DMS153 treated with DMSO at 0.1 percent for 48 hours (cell line): ENCODE results near the gene DBP.
"Not testable (repeated sequence)": the region's sequence is repeated elsewhere in the genome, so short reads cannot be mapped to it uniquely, and the experiment has no call there.

Experiments
- DNase-seq: peaks from one replicate; lab custom pipeline; 2025; ENCODE audit not compliant: unreplicated experiment; lab: John Stamatoyannopoulos, UW

The DBP gene

DNA sequence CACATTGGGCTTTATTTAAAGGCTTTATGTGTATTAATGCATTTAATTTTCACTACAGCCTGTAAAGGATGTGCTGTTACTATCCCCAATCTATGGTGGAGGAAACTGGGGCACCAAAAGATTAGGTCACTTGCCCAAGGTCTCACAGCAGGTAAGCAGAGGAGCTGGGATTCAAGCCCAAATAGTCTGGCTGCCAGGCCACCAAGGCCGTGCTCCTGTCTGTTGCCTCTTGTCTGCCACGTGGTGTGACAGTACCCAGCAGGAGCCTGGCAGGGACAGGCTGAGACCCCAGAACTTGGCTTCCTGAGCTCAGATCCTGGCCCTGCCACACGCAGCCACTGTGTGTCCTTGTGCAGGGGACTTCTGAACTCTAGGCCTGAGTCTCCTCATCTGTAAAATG, 31.2 kb upstream of the DBP start:
- no peak for DNase-seq

DNA sequence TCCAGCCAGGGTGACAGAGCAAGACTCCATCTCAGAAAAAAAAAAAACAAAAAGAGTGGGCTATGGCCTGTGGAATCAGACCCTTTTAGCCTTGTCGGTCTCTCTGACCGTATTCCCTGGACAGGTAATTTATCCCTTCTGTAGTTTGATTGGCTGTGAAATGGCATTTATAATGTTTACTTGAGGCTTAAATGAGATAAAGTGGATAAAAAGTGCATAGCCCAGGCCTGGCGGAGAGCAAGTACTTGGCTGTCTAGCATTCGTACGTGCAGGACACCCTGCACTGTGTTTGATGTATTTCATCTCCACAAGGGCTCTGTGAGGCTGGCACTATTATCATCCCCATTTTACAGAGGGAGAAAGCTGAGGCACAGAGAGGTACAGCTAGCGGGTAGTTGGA, 28.6 kb upstream of the DBP start:
- no peak for DNase-seq

DNA sequence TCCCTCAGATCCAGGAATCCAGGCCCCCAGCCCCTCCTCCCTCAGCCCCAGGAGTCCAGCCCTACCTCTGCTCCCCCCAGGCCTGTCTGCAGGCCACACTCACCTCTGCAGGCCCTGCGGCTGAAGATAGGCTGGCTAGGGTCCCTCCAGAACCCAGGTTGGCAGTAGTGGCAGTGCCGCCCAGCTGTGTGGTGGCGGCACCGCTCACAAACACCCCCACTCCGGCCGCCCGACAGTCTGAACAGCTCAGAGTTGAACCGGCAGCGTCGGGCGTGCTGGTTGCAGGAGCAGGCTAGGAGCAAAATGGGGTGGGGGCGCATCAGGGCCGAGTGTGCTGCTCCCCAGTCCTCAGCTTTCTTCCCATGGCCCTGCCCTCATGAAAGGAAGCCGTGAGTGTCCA, 27.3 kb upstream of the DBP start:
- DNase-seq: no peak

DNA sequence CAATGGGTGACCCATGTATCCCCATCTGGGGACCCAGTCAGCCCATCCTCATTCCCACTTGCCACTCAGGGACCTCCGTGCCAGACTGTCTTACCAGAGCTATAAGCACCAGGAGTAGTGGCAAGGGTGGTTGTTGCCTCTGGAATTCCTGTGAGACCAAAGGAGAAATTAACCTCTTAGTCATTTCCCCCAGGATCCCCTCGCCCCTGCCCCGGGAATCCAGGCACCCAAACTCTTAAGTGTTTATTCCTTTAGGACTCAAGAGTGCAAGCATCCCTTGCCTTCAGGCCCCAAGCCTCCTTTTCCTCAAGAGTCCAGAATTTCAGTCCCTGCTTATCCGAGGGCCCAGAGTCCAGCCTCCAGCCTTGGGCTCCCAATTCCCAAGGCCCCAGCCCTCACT, 26.5 kb upstream of the DBP start:
- no peak for DNase-seq

DNA sequence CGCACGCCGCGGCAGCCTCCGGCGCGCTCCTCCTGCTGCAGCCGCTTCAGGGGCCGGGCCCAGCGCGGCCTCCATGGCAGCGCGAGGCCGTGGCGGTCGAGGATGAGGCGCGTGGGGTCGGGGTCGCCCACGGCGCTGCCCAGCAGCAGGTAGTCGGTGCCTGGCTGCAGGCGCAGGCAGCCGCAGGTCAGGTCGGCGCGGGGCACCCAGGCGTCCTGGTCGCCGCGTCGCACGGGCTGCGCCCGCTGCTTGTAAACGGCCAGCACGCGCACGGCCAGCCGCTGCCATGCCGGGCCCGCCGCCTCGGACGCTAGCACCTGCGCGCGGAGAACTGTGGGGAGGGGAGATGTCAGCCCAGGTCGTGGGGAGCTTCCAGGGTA, 24.5 kb upstream of the DBP start:
- DNase-seq: no peak

DNA sequence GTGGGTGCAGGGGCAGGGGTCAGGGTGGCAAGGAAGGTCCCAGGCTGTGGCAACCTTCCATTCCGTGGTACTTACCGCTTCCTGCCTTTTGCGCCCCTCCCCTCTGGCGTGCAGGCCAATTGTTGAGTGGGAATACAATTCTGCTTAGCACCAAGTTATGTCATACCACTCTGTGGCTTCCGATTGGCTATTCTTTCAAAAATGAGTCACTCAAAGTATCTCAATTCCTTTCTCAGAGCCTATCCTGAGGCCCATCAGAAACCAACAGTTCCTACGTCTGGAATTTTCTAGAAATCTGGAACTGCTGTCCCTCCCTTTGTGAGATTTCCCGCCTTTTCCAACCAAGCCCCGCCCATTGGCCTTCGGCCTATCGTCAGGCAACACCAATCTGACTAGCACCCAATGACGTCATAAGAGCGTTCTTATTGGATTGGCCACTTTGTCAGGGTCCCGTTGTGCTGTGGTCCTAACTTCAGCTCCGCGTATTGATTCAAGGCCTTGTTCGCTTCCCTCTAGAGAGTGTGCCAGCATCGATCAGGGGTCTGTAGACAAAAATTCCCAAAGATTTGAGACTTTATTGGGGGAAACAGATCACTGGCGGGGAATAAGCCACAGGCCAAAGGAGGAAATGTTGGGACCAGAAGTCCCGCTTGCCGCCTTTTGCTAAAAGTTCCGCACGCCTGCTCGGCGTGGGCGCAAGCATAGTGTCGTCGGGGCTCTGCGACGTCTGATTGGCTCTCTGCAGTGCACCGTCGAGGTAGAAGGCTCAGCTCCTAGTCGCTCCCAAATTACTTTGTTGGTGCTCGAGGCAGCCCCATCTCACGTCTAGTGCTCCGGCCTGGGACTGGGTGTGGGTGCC, 23.9 kb upstream of the DBP start:
- peak; percentile 95 for DNase-seq

DNA sequence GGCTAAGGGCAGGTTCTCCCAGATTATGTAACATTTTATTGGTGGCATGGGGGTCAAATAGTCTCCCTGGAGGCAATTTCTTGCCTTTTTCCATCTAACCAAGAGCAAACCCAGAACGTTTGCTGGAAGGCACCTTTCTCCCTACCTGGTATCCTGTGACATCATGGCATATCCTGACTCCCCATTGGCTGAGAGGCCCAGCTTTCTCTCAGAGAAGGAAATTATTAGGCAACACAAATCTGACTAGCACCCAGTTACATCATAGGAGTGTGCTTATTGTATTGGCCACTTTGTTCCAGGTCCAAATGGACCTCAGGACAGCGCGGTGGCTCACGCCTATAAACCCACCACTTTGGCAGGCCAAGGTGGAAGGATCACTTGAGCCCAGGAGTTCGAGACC, 22.6 kb upstream of the DBP start:
- peak; percentile 4 for DNase-seq

DNA sequence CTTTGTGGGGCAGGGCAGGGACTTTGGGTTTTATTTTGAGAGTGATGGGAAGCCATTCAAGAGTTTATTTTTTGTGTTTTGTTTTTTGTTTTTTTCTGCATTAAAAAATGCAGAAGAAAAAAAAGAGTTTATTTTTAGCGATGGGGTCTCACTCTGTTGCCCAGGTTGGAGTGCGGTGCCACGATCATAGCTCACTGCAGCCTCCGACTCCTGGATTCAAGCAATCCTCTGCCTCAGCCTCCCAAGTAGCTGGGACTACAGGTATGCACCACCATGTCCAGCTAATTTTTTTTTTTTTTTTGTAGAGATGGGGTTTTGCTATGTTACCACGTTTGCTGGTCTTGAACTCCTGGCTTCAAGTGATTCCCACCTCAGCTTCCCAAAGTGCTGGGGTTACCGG, 21.3 kb upstream of the DBP start:
- DNase-seq: no peak

DNA sequence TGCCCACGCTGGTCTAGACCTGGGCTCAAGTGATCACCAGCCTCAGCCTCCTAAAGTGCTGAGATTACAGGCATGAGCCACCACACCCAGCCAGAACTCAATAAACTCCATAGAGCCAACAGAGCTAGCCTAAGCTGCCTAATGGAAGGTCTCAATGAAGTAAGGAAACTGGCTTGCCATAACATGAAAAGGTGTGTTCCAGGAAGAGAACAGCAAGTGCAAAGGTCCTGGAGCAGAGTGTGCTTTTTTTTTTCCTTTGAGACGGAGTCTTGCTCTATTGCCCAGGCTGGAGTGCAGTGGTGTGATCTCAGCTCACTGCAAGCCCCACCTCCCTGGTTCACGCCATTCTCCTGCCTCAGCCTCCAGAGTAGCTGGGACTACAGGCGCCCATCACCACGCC, 20.6 kb upstream of the DBP start:
- DNase-seq: not testable (repeated sequence)

DNA sequence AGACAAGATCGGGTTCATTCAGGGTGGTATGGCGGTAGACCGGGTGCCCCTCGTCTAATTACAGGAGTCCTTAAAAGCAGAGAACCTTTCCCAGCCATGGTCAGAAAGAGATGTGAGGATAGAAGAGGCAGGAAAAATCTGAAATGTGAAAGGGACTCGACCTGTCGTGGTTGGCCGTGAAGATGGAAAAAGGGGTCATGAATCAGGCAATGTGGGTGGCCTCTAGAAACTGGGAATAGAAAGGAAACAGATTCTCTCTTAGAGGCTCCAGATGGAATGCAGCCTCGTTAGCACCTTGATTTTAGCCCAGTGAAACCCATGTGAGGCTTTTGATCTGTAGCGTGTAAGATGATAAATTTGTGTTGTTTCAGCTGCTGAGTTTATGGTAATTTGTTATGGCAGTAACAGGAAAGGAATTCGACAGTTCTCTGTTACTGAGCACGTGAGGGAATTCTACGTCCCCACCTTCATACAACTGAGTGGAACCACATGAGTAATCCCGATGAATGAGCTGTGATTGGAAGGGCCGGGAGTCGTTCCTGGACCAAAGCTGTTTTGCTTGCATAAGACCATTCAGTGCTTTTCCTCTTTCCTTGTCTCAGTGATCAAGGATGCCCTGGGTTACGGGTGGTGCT, 19.8 kb upstream of the DBP start:
- no peak for DNase-seq

DNA sequence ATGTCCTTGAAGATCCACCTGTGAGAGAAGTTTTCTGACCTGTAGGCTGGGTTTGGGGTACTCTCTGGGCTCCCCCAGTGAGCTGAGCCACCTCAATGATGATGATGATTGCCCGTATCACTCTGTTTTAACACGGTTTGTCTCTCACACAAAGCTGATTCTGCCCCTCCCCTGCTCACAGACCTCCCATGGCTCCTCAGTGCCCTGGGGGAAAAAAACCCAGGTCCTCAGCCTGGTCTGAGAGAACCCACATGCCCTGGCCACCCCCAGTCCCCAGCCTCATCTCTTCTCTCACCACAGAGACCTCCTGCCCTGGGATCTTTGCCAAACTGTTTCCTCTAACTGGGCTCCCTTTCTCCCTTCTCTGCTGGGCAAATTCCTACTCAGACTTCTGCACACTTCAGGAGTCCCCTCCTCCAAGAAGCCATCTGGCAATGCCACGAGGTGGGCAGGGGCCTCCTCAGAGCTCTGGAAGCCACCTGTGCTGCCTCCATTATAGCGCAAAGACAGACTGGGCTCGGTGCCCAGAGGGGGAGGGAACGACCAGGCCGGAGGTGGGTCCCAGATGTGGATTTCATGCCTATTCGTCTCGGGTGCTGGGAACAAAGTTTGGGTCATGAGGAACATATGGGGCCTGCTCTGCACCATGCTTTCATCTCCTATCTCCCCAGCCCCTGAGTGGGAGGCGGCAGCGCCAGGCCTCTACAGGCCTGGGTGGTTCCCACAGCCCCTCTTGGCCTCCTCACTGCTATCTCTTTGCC, 17.3 kb upstream of the DBP start:
- DNase-seq: no peak

DNA sequence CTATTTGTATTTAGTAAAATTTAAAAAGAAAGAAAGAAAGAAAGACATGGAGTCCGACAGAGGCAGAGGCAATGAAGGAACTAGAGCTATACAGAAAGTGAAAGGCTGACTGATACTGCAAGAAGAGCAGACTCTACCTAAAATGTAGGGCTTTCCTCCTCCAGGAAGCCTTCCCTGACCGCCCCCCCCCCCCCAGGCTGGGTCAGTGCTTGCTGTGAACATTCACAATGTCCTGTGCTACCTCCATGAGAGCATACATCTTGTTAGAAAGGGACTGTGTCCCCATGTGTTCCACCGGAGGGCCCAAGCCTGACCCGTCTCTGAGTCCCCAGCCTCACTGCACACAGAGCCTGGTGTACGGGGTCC, 14.5 kb upstream of the DBP start:
- DNase-seq: no peak

DNA sequence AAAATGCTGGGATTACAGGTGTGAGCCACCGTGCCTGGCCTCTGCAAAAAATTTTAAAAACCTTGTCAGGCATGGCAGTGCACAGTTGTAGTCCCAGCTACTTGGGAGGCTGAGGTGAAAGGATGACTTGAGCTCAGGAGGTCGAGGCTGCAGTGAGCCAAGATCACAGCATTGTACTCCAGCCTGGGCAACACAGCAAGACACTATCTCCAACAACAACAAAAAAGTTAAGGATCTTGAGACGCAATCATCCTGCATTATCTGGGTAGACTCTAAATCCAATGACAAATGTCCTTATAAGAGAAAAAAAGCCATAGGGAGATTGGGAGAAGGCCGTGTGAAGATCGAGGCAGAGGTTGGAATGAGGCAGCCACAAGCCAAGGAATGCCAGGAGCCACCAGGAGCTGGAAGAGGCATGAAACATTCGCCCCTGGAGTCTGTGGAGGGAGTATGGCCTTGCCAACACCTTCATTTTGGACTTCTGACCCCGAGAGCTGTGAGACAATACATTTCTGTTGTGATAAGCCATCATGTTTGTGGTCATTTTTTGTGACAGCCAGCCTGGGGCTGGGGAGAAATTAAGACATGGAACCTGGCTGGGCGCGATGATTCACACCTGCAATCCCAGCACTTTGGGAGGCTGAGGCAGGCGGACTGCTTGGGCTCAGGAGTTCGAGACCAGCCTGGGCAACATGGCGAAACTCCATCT, 13.9 kb upstream of the DBP start:
- no peak for DNase-seq

DNA sequence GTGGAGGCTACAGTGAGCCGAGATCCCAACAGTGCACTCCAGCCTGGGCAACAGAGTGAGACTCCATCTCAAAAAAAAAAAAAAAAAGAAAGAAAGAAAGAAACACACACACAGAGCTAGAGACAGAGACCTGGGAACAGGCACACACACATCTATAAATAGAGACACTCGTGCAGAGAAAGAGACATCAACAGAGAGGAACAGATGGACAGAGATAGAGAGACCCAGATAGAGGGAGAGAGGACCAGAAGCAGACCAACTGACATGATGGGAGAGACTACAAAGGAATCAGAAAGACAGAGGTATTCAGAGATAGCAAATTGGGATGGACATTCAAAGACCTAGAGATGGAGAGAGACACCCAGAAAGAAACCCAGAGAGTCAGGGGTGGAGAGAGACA, 11.0 kb upstream of the DBP start:
- DNase-seq: no peak

DNA sequence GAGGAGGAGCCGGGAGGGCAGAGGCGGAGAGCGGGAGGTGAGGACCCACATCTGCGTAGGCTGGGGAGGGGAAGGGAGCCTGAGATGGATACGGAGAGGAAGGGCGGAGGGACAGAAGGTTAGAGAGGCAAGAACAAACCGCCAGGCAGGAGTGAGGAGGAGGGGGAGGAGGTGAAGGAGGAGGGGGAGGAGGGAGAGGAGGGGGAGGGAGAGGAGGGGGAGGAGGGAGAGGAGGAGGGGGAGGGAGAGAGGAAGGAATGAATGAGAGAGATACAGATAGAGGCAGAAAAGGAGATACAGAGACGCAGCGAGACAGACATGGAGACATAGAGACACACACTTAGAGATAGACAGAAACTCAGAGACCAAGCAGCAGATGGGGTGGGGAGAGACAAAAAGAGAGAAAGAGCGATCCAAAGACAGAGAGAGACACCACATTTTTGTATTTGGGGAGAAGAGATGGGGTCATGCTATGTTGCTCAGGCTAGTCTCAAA, 9.6 kb upstream of the DBP start:
- DNase-seq: no peak

DNA sequence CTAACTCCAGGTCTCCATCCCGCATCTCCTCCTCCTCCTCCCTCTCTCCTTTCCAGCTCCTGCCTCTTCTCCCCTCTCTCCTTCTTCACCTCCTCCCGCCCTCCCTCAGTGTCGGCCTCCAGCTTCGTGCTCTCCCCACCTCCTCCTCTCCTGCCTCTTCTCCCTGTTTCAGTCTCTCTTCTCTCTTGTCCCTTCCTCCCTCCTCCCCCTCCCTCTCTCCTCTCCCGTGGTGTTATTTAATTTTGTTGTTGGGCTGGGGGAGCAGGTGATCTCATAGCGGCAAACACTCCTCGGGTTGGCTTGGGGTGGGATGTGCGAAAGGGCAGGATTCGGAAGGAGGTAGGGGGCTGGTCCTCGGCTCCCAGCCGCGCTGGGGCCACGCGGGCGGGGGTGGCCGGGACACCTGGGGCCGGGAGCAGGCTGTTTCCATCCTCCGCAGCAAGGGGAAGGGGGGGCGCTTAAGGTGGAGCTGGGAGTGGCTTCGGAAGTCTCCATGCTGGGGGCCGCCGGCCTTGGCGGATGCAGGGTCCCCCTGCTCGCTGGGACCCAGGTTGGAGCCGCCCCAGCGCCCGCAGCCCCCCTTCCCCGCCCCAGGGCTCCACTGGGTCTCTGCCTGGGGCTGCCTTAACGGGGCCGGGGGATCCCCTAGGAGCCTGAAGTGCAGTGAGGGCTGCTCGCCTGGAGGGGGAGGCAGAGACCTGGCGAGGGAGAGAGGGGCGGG, 9.0 kb upstream of the DBP start, which contains the start of gene CA11:
Gene CA11 (minus strand): TSS at position 187 of the 721 bp plus-strand sequence. CDS start 555 bp downstream, outside the sequence.
- peak; percentile 84 for DNase-seq

DNA sequence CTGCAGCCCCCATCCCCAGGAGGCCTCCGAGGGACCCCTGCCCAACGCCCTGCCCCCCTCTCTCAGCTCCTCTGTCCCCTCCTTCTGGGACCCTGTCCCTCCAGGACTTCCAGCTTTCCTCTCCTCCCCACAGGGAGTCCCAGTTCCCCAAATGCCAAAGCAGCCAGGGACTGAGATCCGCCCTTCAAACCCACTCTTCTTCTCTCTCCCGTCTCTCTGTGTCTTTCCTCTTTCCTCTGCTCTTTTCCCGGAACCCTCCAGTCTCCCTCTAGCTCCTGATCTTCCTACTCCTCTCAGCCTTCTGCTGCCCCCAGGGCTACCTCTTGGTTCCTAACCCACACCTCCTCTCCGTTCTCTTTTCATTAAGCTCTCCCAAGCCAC, 8.4 kb upstream of the DBP start:
- DNase-seq: peak; percentile 49

DNA sequence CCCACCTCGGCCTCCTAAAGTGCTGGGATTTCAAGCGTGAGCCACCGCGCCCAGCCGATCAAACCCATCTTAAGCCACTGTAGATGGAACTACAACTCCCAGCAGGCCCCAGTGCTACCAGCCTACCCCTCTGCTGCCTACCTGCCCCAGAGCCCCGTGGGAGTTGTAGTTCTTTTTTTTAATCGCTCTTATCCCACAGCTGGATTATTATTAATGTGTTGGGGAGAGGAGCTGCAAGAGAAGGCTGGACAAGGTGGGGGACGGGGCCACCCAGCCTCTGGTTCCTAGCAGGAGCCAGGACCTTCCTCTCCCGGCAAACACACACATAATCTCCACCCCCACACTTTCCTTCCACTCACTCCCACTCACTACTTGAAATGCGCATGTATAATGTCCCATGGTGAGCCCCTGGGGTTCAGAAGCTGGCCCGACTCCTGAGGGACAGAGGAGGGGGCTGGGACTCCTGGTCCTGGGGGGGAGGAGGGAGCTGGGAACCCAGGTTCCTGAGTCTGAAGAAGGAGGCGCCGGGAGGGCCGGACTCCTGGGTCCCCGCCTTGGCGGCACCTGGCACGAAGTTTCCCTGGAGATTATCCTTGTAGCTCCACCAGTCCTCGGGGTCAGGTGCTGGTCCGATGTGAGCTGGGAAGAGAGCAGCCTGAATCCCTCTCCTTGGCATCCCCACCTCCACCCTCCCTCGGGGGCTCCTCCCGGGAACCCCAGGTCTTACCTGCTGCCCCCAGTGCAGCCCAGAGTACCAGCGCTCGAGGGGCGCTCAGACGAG, 7.8 kb upstream of the DBP start:
- DNase-seq: peak; percentile 57

DNA sequence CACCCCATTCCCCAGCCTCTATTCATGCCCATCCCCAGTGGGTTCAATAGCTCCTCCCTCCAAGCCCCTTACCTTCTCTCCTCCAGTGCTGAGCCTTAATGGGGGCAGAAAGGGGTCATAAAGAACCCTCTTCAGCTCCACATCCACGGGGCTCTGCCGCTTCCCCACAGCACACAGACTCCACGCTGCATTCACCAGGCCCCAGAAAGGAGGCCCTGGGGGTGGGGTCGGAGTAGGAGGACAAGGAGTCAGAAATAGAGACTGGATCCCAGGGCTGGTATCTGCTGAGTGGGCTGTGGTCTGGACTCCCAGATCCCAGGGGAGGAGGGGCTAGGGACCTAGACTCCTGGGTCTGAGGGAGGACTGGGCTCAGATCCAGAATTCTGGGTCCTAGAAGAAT, 7.2 kb upstream of the DBP start:
- DNase-seq: no peak

DNA sequence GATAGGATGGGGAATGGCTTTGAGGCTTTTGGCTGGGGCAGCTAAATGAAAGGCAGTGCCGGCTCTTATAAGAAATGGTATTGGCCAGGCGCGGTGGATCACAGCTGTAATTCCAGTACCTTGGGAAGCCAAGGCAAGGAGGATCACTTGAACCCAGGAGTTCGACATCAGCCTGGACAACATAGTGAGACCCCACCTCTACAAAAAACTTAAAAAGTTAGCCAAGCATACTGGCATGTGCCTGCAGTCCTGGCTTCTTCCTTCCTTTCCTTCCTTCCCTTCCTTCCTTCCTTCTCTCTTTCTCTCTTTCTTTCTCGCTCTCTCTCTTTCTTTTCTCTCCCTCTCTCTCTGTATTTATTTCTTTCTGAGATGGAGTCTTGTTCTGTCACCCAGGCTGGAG, 5.7 kb upstream of the DBP start:
- DNase-seq: no peak
